CD4-positive, alpha-beta T cell (primary cell): ENCODE measurements around the gene CLDN1. TPM values are rescaled to one million over a fixed set of nuclear protein-coding genes. Genes with fewer than 3 reads are reported as not detected.

Experiments
- ATAC-seq: fragments of 200-7000 bp; cut with Tn5 transposase; one replicate; pipeline ENCODE4 v1.10.0; 2022; ENCODE audit warnings: mild to moderate bottlenecking; ENCODE audit not compliant: poor library complexity
- CTCF ChIA-PET: fragments of 350-600 bp; sonication (Branson Sonifier 250); formaldehyde crosslinking; loops from one replicate; lab custom pipeline; 2021; ENCODE audit warnings: antibody characterized with exemption, inconsistent platforms; lab: Charles Lee
- POLR2A ChIA-PET: fragments of 350-600 bp; sonication (Branson Sonifier 250); formaldehyde crosslinking; loops from one replicate; lab custom pipeline; 2021; ENCODE audit warnings: antibody characterized with exemption, inconsistent platforms; lab: Charles Lee
- DNase-seq, 14 experiments: peaks; one replicate each; pipeline ENCODE4 v3.0.0-alpha.2; 2013 to 2020; ENCODE audit warnings: mixed read lengths in 2 of 14
- H3K27ac ChIP-seq, 2 donors: one replicate each; pipeline versions ENCODE4 v1.5.1 to v1.7.0; 2013; ENCODE audit warnings: low read length in 2 of 2, low read depth in 1 of 2, mild to moderate bottlenecking in 1 of 2
- H3K27me3 ChIP-seq, 2 experiments: 1 replicate in 1 of 2; 2 replicates in 1 of 2; pipeline versions ENCODE4 v1.6.1 to v1.7.0; 2013; ENCODE audit warnings: low read length in 2 of 2, control low read depth in 1 of 2, mild to moderate bottlenecking in 1 of 2, moderate library complexity in 1 of 2; ENCODE audit not compliant: insufficient read depth in 2 of 2, control insufficient read depth in 1 of 2
- H3K36me3 ChIP-seq: one replicate; pipeline ENCODE4 v1.6.1; 2013; ENCODE audit warnings: low read length, control low read depth; ENCODE audit not compliant: insufficient read depth
- H3K4me1 ChIP-seq: one replicate; pipeline ENCODE4 v1.6.1; 2013; ENCODE audit warnings: low read length, control low read depth; ENCODE audit not compliant: insufficient read depth
- H3K4me3 ChIP-seq: one replicate; pipeline ENCODE4 v1.5.1; 2013; ENCODE audit warnings: mild to moderate bottlenecking, low read length, moderate library complexity
- H3K9me3 ChIP-seq, 2 experiments: 1 replicate in 1 of 2; 2 replicates in 1 of 2; pipeline versions ENCODE4 v1.6.1 to v1.7.0; 2013; ENCODE audit warnings: low read length in 2 of 2, mild to moderate bottlenecking in 2 of 2, control low read depth in 1 of 2, moderate library complexity in 1 of 2; ENCODE audit not compliant: control insufficient read depth in 1 of 2, insufficient read depth in 1 of 2
- H3K27ac Mint-ChIP-seq: one replicate; pipeline ENCODE4 v1.8.0; 2020; ENCODE audit warnings: mixed read lengths
- H3K27me3 Mint-ChIP-seq: one replicate; pipeline ENCODE4 v1.8.0; 2021; ENCODE audit warnings: mixed read lengths
- H3K36me3 Mint-ChIP-seq: one replicate; pipeline ENCODE4 v1.8.0; 2021; ENCODE audit warnings: low read depth, mixed read lengths
- H3K4me1 Mint-ChIP-seq: one replicate; pipeline ENCODE4 v1.8.0; 2021; ENCODE audit warnings: low read depth, mixed read lengths
- H3K4me3 Mint-ChIP-seq: one replicate; pipeline ENCODE4 v1.8.0; 2020; ENCODE audit warnings: mild to moderate bottlenecking, mixed read lengths
- H3K9me3 Mint-ChIP-seq: one replicate; pipeline ENCODE4 v1.8.0; 2020; ENCODE audit warnings: mixed read lengths
- intact Hi-C, 2 experiments: fragments of 100-400 bp; cut with DNase I in 1 of 2; cut with micrococcal nuclease in 1 of 2; formaldehyde crosslinking; loops; one replicate each; pipeline versions ENCODE4 v1.15.1 to v1.9.0; 2023 to 2025; cut with DNase I, micrococcal nuclease
- total RNA-seq, 174 experiments: library from RNA in 2 of 174; stranded (reverse) in 2 of 174; gene quantifications; one replicate each; pipeline ENCODE4 v1.2.3 and lab custom pipeline; 2021 to 2026
- TF ChIP-seq, protein P1 (sequence below): fragments of 200-600 bp; IDR thresholded peaks from one replicate; pipeline ENCODE4 v1.8.0; 2022; ENCODE audit warnings: antibody characterized with exemption, mild to moderate bottlenecking

CLDN1 gene
- total RNA-seq, 2 experiments from 2014 or later = 0.80 to 0.95 TPM

DNA sequence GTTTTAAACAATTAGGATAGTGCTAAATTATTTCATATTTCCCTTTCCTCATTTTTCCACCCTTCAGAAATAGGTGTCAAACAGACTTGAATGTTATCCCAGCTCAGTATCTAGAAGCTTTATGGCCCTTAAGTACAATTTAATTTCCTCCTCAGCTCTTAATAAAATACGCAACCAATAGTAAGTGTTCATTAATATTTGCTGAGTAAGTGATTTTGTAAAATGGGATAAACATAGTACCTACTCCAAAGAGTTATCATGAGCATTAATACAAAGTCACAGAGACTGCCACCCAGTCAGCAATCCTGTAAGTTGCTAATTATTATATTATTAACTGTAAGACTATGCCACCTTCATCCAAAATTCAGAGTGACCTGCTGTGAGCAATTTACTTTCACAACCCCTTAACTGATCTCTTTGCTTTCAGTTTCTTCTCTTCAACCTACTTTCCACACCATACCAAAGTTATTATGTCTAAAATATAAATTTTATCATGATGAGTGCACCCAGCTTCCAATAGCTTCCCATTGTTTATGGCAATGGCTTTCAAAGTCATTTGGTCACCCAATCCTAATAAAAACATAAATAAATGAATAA lies 30.7 kb upstream of the CLDN1 start:
- ChIA-PET POLR2A (no interaction called here), CTCF (interaction anchor here (0.7 to 1.0 kb wide), 2 partner anchors 10 to 341 kb away, joined by 3 to 4 read pairs; no protein-coding TSS in a partner anchor)
- intact Hi-C loops = no loop called here
- Mint-ChIP-seq H3K4me1 (no peaks in the 10 kb centered on the region), H3K4me3 (no peak overlapping the region), H3K36me3 (no peaks in the 10 kb centered on the region), H3K9me3 (peaks cover 2% of the 10 kb centered on the region), H3K27me3 (peaks cover 13% of the 10 kb centered on the region), H3K27ac (no peak overlapping the region)
- ATAC-seq (no peak), DNase-seq (no peak)
- Histone ChIP-seq H3K4me3 (no peak overlapping the region), H3K27ac (no peak overlapping the region), H3K27me3 (peaks cover 0 to under 1% of the 10 kb centered on the region in 2 experiments), H3K4me1 (no peaks in the 10 kb centered on the region), H3K36me3 (no peaks in the 10 kb centered on the region), H3K9me3 (no peaks in the 10 kb centered on the region)
- TF ChIP-seq, protein P1, sequence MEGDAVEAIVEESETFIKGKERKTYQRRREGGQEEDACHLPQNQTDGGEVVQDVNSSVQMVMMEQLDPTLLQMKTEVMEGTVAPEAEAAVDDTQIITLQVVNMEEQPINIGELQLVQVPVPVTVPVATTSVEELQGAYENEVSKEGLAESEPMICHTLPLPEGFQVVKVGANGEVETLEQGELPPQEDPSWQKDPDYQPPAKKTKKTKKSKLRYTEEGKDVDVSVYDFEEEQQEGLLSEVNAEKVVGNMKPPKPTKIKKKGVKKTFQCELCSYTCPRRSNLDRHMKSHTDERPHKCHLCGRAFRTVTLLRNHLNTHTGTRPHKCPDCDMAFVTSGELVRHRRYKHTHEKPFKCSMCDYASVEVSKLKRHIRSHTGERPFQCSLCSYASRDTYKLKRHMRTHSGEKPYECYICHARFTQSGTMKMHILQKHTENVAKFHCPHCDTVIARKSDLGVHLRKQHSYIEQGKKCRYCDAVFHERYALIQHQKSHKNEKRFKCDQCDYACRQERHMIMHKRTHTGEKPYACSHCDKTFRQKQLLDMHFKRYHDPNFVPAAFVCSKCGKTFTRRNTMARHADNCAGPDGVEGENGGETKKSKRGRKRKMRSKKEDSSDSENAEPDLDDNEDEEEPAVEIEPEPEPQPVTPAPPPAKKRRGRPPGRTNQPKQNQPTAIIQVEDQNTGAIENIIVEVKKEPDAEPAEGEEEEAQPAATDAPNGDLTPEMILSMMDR = no peak

DNA sequence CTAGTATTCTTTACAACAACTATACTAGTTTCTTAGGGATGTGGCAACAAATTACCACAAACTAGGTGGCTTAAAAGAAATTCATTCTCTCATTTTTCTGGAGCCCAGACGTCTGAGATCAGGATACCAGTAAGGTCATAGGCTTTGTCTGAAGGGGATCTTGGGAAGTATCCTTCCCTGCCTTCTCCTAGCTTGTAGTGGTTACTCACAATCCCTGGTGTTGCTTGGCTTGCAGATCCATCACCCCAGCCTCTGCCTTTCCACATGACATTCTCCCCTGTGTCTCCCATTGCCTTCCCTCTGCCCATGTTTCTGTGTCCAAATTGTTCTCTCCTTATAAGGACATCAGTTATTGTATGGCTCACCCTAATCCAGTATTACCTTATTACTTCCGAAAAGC lies 24.3 kb upstream of the CLDN1 start:
- intact Hi-C loops = no loop called here
- no peaks in the 10 kb centered on the region for H3K9me3 ChIP-seq
- H3K36me3 ChIP-seq = no peaks in the 10 kb centered on the region
- H3K4me1 ChIP-seq = no peaks in the 10 kb centered on the region
- Mint-ChIP-seq H3K27ac (no peak overlapping the region), H3K9me3 (peaks cover 2% of the 10 kb centered on the region), H3K27me3 (peaks cover 23% of the 10 kb centered on the region), H3K4me1 (no peaks in the 10 kb centered on the region), H3K36me3 (no peaks in the 10 kb centered on the region), H3K4me3 (no peak overlapping the region)
- H3K27ac ChIP-seq = no peak overlapping the region
- DNase-seq = no peak
- CTCF ChIA-PET = no interaction called here
- POLR2A ChIA-PET = no interaction called here
- no peak for ATAC-seq
- no peak overlapping the region for H3K4me3 ChIP-seq
- no peaks in the 10 kb centered on the region for H3K27me3 ChIP-seq
- TF ChIP-seq, protein P1 = no peak

DNA sequence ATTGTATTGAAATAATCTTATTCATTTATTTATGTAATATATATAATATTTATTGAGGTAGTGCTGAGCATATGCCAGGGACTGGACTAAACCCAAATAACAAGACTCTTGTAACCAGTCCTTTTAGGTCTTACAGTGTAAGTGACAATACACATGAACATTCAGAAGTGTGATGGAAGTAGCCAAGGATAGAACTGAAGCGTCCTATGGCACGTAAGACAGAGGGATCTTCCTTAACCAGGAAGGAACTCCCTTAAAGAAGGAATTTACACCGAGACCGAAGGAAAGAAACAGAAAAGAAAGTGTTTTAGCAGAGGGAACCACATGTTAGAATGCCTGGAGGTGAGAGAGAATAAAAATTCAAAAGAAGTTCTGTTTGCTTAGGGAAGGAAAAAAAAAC lies 23.6 kb upstream of the CLDN1 start:
- Histone ChIP-seq H3K4me3 (no peak overlapping the region), H3K9me3 (no peaks in the 10 kb centered on the region), H3K4me1 (no peaks in the 10 kb centered on the region), H3K27me3 (no peaks in the 10 kb centered on the region), H3K36me3 (no peaks in the 10 kb centered on the region), H3K27ac (no peak overlapping the region)
- TF ChIP-seq, protein P1 = no peak
- Mint-ChIP-seq H3K36me3 (no peaks in the 10 kb centered on the region), H3K27ac (no peak overlapping the region), H3K27me3 (peaks cover 19% of the 10 kb centered on the region), H3K4me3 (no peak overlapping the region), H3K4me1 (no peaks in the 10 kb centered on the region), H3K9me3 (peaks cover 2% of the 10 kb centered on the region)
- ATAC-seq (no peak), DNase-seq (no peak)
- ChIA-PET POLR2A (interaction anchor here (1.1 kb wide), 1 partner anchor 114 kb away, joined by 3 read pairs; no protein-coding TSS in a partner anchor), CTCF (no interaction called here)
- intact Hi-C loops = no loop called here
